IMR-90 (cell line): ENCODE measurements around the gene IARS2.
"Not testable (repeated sequence)": the region's sequence is repeated elsewhere in the genome, so short reads cannot be mapped to it uniquely, and the experiment has no call there.

Experiments used
- CEBPB ChIP-seq: IDR thresholded peaks from 2 replicates; pipeline ENCODE4 v1.6.1; 2012; ENCODE audit warnings: low read depth, low read length, improper control_type of control experiment
- CHD1 ChIP-seq: IDR thresholded peaks from 2 replicates; pipeline ENCODE4 v1.6.1; 2012; ENCODE audit warnings: low read depth, low read length, improper control_type of control experiment
- FOS ChIP-seq: fragments of 150-350 bp; IDR thresholded peaks from 2 replicates; pipeline ENCODE4 v1.6.1; 2016; ENCODE audit warnings: low read depth, low read length
- MAFK ChIP-seq: IDR thresholded peaks from 2 replicates; pipeline ENCODE4 v1.6.1; 2012; ENCODE audit warnings: low read depth, low read length, improper control_type of control experiment
- MXI1 ChIP-seq: IDR thresholded peaks from 2 replicates; pipeline ENCODE4 v1.6.1; 2012; ENCODE audit warnings: low read depth, mild to moderate bottlenecking, low read length, moderate library complexity, borderline replicate concordance
- POLR2A ChIP-seq: IDR thresholded peaks from 2 replicates; pipeline ENCODE4 v1.6.1; 2012; ENCODE audit warnings: mild to moderate bottlenecking, low read depth, low read length
- RAD21 ChIP-seq: IDR thresholded peaks from 2 replicates; pipeline ENCODE4 v1.6.1; 2012; ENCODE audit warnings: low read length, improper control_type of control experiment
- RCOR1 ChIP-seq: IDR thresholded peaks from 2 replicates; pipeline ENCODE4 v1.6.1; 2012; ENCODE audit warnings: mild to moderate bottlenecking, low read length, improper control_type of control experiment; ENCODE audit not compliant: insufficient replicate concordance
- SMC3 ChIP-seq: fragments of 150-350 bp; IDR thresholded peaks from 2 replicates; pipeline ENCODE4 v1.6.1; 2016; ENCODE audit warnings: low read depth, mild to moderate bottlenecking, antibody characterized with exemption, low read length, moderate library complexity
- TF ChIP-seq, protein P1 (sequence below): conservative IDR thresholded peaks from 2 replicates; pipeline ENCODE4 v1.5.1; 2012; ENCODE audit warnings: mild to moderate bottlenecking, low read depth, low read length, improper control_type of control experiment
- TF ChIP-seq, protein P2 (sequence below): fragments of 150-350 bp; IDR thresholded peaks from 2 replicates; pipeline ENCODE4 v1.6.1; 2016; ENCODE audit warnings: low read depth, mild to moderate bottlenecking, low read length, moderate library complexity, borderline replicate concordance

DNA sequence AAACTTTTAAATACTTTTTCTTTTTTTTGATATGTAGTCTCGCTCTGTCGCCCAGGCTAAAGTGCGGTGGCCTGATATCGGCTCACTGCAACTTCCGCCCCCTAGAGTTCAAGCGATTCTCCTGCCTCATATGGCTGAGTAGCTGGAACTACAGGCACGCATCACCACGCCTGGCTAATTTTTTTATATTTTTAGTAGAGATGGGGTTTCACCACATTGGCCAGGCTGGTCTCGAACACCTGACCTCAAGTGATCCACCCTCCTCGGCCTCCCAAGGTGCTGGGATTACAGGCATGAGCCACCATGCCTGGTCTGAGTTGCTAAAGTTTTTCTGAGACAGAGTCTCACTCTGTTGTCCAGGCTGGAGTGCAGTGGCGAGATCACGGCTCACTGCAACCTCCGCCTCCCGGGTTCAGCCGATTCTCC, 7.7 kb upstream of the IARS2 start:
- TF ChIP-seq RCOR1, POLR2A, MXI1, CEBPB, FOS, SMC3, MAFK, RAD21, CHD1: not testable (repeated sequence)
- TF ChIP-seq, protein P1, sequence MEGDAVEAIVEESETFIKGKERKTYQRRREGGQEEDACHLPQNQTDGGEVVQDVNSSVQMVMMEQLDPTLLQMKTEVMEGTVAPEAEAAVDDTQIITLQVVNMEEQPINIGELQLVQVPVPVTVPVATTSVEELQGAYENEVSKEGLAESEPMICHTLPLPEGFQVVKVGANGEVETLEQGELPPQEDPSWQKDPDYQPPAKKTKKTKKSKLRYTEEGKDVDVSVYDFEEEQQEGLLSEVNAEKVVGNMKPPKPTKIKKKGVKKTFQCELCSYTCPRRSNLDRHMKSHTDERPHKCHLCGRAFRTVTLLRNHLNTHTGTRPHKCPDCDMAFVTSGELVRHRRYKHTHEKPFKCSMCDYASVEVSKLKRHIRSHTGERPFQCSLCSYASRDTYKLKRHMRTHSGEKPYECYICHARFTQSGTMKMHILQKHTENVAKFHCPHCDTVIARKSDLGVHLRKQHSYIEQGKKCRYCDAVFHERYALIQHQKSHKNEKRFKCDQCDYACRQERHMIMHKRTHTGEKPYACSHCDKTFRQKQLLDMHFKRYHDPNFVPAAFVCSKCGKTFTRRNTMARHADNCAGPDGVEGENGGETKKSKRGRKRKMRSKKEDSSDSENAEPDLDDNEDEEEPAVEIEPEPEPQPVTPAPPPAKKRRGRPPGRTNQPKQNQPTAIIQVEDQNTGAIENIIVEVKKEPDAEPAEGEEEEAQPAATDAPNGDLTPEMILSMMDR, result not testable (repeated sequence)
- TF ChIP-seq, protein P2, sequence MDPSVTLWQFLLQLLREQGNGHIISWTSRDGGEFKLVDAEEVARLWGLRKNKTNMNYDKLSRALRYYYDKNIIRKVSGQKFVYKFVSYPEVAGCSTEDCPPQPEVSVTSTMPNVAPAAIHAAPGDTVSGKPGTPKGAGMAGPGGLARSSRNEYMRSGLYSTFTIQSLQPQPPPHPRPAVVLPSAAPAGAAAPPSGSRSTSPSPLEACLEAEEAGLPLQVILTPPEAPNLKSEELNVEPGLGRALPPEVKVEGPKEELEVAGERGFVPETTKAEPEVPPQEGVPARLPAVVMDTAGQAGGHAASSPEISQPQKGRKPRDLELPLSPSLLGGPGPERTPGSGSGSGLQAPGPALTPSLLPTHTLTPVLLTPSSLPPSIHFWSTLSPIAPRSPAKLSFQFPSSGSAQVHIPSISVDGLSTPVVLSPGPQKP, result not testable (repeated sequence)
